Measurements from ENCODE around the gene MTREX. TPM values are rescaled to one million over a fixed set of nuclear protein-coding genes. Genes with fewer than 3 reads are reported as not detected.

The MTREX gene
- total RNA-seq, 1 experiment from 2014 or later: 25.6 TPM

DNA sequence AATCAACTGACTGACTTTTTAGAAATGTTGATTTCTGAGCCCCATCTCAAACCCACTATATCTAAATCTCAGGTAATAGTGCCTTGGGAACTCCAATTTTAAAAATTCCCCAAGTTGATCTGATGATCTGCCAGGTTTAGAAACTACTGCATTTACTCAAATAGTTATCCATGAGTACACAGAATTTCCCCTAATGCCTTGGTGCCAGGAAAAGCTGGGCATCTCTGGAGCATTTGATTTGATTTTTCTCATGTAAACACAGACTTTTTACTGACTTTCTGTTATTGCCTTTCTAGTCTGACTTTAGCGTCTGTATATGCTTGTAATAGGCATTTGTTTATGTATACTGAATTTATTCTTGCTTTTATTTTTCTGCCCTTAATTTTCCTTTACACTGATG is 35.8 kb downstream of the MTREX start:
- CTCF ChIA-PET: no interaction called here
- intact Hi-C loops (cut with micrococcal nuclease): loop anchor here (1.0 kb wide), 1 partner anchor 351 kb away; no protein-coding TSS in a partner anchor

DNA sequence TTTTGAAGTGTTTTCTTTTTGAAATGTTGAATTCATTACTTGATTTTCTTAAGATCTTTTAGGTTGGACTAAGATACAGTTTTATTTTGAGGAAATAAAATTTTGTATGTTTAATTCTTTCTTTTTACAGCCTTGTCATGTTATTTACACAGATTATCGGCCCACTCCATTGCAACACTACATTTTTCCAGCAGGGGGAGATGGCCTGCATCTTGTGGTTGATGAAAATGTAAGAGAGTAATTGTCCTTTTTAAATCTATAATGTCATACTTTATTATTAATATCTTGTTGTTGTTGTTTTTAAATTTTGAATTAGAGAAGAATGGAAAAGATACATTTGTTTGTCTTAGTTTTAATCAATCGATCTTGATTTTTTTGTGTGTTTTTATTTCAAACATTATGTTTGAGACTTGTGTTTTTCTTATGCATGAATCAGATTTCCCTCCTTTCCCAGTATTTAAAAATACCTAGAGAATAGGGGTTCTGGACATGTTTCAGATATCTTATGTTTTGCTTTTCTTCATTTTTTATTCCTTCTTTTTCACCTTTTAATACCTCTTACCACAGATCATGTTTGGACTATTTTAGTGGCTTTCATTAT is 36.7 kb downstream of the MTREX start:
- H3K4me1 ChIP-seq (ENCODE audit: insufficient read depth, low read length): no peaks in the 10 kb centered on the region
- H3K27ac ChIP-seq (ENCODE audit: low read length): no peak overlapping the region
- no peak overlapping the region for H2AFZ ChIP-seq (ENCODE audit: low read length)
- BruUV-seq (replicated peaks): no TSS peak
- ChIA-PET CTCF (no interaction called here), POLR2A (ENCODE audit: unreplicated experiment) (no interaction called here)
- H3K79me2 ChIP-seq (ENCODE audit: low read length): no peaks in the 10 kb centered on the region
- H3F3A ChIP-seq (ENCODE audit: low read length, unreplicated experiment): no peaks in the 10 kb centered on the region
- H3K4me2 ChIP-seq (ENCODE audit: low read length): no peak overlapping the region
- intact Hi-C loops (cut with micrococcal nuclease): loop anchor here (1.0 kb wide), 1 partner anchor 350 kb away; no protein-coding TSS in a partner anchor
- H4K20me1 ChIP-seq (ENCODE audit: low read length): no peaks in the 10 kb centered on the region
- H3K9me3 ChIP-seq (ENCODE audit: low read length): no peaks in the 10 kb centered on the region
- TF ChIP-seq, protein P1, sequence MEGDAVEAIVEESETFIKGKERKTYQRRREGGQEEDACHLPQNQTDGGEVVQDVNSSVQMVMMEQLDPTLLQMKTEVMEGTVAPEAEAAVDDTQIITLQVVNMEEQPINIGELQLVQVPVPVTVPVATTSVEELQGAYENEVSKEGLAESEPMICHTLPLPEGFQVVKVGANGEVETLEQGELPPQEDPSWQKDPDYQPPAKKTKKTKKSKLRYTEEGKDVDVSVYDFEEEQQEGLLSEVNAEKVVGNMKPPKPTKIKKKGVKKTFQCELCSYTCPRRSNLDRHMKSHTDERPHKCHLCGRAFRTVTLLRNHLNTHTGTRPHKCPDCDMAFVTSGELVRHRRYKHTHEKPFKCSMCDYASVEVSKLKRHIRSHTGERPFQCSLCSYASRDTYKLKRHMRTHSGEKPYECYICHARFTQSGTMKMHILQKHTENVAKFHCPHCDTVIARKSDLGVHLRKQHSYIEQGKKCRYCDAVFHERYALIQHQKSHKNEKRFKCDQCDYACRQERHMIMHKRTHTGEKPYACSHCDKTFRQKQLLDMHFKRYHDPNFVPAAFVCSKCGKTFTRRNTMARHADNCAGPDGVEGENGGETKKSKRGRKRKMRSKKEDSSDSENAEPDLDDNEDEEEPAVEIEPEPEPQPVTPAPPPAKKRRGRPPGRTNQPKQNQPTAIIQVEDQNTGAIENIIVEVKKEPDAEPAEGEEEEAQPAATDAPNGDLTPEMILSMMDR (conservative IDR thresholded peaks at IDR 0.05; ENCODE audit: low read depth, low read length): peak; percentile 71
- TF ChIP-seq EZH2 (IDR thresholded peaks at IDR 0.05; ENCODE audit: low read length, unreplicated experiment): no peak
- no peak overlapping the region for H3K9ac ChIP-seq (ENCODE audit: low read length)
- DNase-seq: peak; percentile 68
- no peak for ATAC-seq
- H3K4me3 ChIP-seq (ENCODE audit: low read length): no peak overlapping the region
- H3K27me3 ChIP-seq (ENCODE audit: low read length): no peaks in the 10 kb centered on the region
- H3K9me2 ChIP-seq (replicated peaks; ENCODE audit: low read length): no peaks in the 10 kb centered on the region
- H3K36me3 ChIP-seq (ENCODE audit: low read depth, low read length): peaks cover 35% of the 10 kb centered on the region

More for the DNA sequence above, 35.8 kb downstream of the MTREX start:
- Histone ChIP-seq H3K9ac (ENCODE audit: low read length) (no peak overlapping the region), H3K79me2 (ENCODE audit: low read length) (no peaks in the 10 kb centered on the region), H2AFZ (ENCODE audit: low read length) (no peak overlapping the region), H3K27ac (ENCODE audit: low read length) (no peak overlapping the region), H3K9me3 (ENCODE audit: low read length) (no peaks in the 10 kb centered on the region), H3F3A (ENCODE audit: low read length, unreplicated experiment) (no peaks in the 10 kb centered on the region), H3K27me3 (ENCODE audit: low read length) (no peaks in the 10 kb centered on the region), H4K20me1 (ENCODE audit: low read length) (no peaks in the 10 kb centered on the region), H3K9me2 (replicated peaks; ENCODE audit: low read length) (no peaks in the 10 kb centered on the region), H3K4me2 (ENCODE audit: low read length) (no peak overlapping the region), H3K4me3 (ENCODE audit: low read length) (no peak overlapping the region), H3K36me3 (ENCODE audit: low read depth, low read length) (peaks cover 33% of the 10 kb centered on the region), H3K4me1 (ENCODE audit: insufficient read depth, low read length) (no peaks in the 10 kb centered on the region)
- ATAC-seq (no peak), DNase-seq (no peak)
- TF ChIP-seq EZH2phosphoT487 (IDR thresholded peaks at IDR 0.05; ENCODE audit: borderline replicate concordance, low read length) (no peak), EZH2 (IDR thresholded peaks at IDR 0.05; ENCODE audit: low read length, unreplicated experiment) (no peak)
- TF ChIP-seq, protein P1 (conservative IDR thresholded peaks at IDR 0.05; ENCODE audit: low read depth, low read length): no peak
- POLR2A ChIA-PET (ENCODE audit: unreplicated experiment): no interaction called here
- no TSS peak for BruUV-seq (replicated peaks)

DNA sequence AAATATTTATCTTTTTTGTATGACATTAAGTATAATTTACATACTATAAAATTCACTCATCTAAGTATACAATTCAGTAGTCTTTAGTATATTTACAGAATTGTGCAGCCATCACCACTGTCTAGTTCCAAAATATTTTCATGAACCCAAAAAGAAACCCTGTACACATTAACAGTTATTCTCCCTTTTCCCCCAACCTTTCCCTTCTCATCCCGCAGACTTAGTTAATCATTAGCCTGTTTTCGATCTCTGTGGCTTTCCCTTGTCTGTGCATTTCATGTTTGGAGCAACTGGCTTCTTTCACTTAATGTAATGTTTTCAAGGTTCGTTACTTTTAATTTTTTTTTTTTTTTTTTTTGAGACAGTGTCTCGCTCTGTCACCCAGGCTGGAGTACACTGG is 37.5 kb downstream of the MTREX start:
- POLR2A ChIA-PET (ENCODE audit: unreplicated experiment): no interaction called here
- no peak for ATAC-seq
- Histone ChIP-seq H3K27ac (ENCODE audit: low read length) (no peak overlapping the region), H3K9ac (ENCODE audit: low read length) (no peak overlapping the region), H3K36me3 (ENCODE audit: low read depth, low read length) (peaks cover 36% of the 10 kb centered on the region), H4K20me1 (ENCODE audit: low read length) (no peaks in the 10 kb centered on the region), H3K9me2 (replicated peaks; ENCODE audit: low read length) (no peaks in the 10 kb centered on the region), H3F3A (ENCODE audit: low read length, unreplicated experiment) (no peaks in the 10 kb centered on the region), H3K4me3 (ENCODE audit: low read length) (no peak overlapping the region), H3K9me3 (ENCODE audit: low read length) (no peaks in the 10 kb centered on the region), H2AFZ (ENCODE audit: low read length) (no peak overlapping the region), H3K27me3 (ENCODE audit: low read length) (no peaks in the 10 kb centered on the region), H3K4me1 (ENCODE audit: insufficient read depth, low read length) (no peaks in the 10 kb centered on the region), H3K4me2 (ENCODE audit: low read length) (no peak overlapping the region), H3K79me2 (ENCODE audit: low read length) (no peaks in the 10 kb centered on the region)
- intact Hi-C loops (cut with micrococcal nuclease): no loop called here
- no peak for DNase-seq
- TF ChIP-seq EZH2 (IDR thresholded peaks at IDR 0.05; ENCODE audit: low read length, unreplicated experiment) (no peak), EZH2phosphoT487 (IDR thresholded peaks at IDR 0.05; ENCODE audit: borderline replicate concordance, low read length) (no peak)
- TF ChIP-seq, protein P1 (conservative IDR thresholded peaks at IDR 0.05; ENCODE audit: low read depth, low read length): no peak
- CTCF ChIA-PET: no interaction called here
- BruUV-seq (replicated peaks): no TSS peak
